Glutamatergic neuron (in vitro differentiated cells): ENCODE data around the gene TFDP2. TPM values are rescaled to one million over a fixed set of nuclear protein-coding genes. Genes with fewer than 3 reads are reported as not detected.
"Not testable (repeated sequence)": the region's sequence is repeated elsewhere in the genome, so short reads cannot be mapped to it uniquely, and the experiment has no call there.

Experiments used
- DNase-seq: peaks from one replicate; pipeline ENCODE4 v3.0.0; 2022
- H3K27ac Mint-ChIP-seq: one replicate; pipeline ENCODE4 v1.8.0; 2020; ENCODE audit warnings: mild to moderate bottlenecking, mixed read lengths, inconsistent platforms; ENCODE audit not compliant: unreplicated experiment
- H3K27me3 Mint-ChIP-seq: one replicate; pipeline ENCODE4 v1.8.0; 2020; ENCODE audit warnings: mild to moderate bottlenecking, moderate library complexity, mixed read lengths, inconsistent platforms; ENCODE audit not compliant: unreplicated experiment
- H3K36me3 Mint-ChIP-seq: one replicate; pipeline ENCODE4 v1.8.0; 2020; ENCODE audit warnings: mild to moderate bottlenecking, mixed read lengths, inconsistent platforms; ENCODE audit not compliant: unreplicated experiment
- H3K4me1 Mint-ChIP-seq: one replicate; pipeline ENCODE4 v1.8.0; 2020; ENCODE audit warnings: mild to moderate bottlenecking, low read depth, mixed read lengths, inconsistent platforms; ENCODE audit not compliant: unreplicated experiment
- H3K4me3 Mint-ChIP-seq: one replicate; pipeline ENCODE4 v1.8.0; 2020; ENCODE audit warnings: mild to moderate bottlenecking, mixed read lengths, inconsistent platforms; ENCODE audit not compliant: unreplicated experiment
- H3K9me3 Mint-ChIP-seq: one replicate; pipeline ENCODE4 v1.8.0; 2020; ENCODE audit warnings: mild to moderate bottlenecking, moderate library complexity, mixed read lengths, inconsistent platforms; ENCODE audit not compliant: unreplicated experiment
- CTCF ChIP-seq: fragments of 200-600 bp; sonication (generic); IDR thresholded peaks from one replicate; pipeline ENCODE4 v1.5.0; 2021; ENCODE audit not compliant: partially characterized antibody, unreplicated experiment
- total RNA-seq: library from RNA; stranded (reverse); fragmentation: NEBNext Ultra II Directional; extraction: Animal tissue kit (Norgen Biotek cat#: 25700); gene quantifications from one replicate; pipeline ENCODE4 v1.2.1, GENCODE V29; 2021; ENCODE audit not compliant: unreplicated experiment

Gene TFDP2
- total RNA-seq, 1 donor from 2014 or later: 91.8 TPM

DNA sequence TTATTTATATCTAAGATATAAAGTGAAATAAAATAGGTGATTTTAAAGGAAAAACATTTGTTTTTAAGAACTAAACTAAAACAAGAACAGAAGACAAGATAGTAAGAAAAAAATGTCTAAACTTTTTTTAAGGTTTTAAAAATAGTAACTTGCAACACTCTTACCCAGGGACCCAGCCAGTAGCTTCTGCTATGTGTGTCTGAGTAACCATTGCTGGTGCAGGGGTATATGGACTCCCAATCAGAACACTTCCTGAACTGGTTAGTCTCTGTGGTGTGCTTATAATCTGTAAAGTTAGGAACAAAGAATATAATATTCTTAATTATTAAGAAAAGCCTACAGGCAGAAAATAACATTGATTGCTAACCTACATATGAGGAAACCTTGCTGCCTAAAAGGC, 154.5 kb downstream of the TFDP2 start:
- Mint-ChIP-seq H3K36me3 (no peaks in the 10 kb centered on the region), H3K9me3 (no peaks in the 10 kb centered on the region)

DNA sequence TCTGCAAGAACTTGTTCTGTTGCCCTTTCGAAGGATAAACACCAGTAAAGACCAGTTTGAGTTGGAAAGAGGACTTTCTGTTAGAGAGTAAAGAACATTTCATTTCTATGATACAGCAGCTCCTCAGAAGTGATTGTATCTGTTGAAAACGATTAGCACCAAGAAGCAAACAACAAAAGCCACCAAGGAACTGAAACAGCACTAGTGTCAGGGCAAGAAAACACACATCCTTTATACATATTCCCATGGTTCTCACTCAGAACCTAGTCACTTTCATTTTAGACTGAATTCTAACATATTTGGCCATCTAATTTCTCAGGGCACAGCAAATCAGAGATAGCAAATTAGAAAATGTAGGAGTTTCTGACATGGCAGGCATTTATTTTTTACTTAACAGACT, 156.8 kb downstream of the TFDP2 start:
- Mint-ChIP-seq H3K9me3 (no peaks in the 10 kb centered on the region), H3K4me3 (no peak overlapping the region), H3K4me1 (peaks cover 2% of the 10 kb centered on the region), H3K36me3 (no peaks in the 10 kb centered on the region), H3K27ac (no peak overlapping the region), H3K27me3 (no peaks in the 10 kb centered on the region)
- no peak for TF ChIP-seq CTCF
- no peak for DNase-seq

More for the DNA sequence above, 154.5 kb downstream of the TFDP2 start:
- H3K4me3 Mint-ChIP-seq: no peak overlapping the region
- no peak overlapping the region for H3K27ac Mint-ChIP-seq
- no peak for DNase-seq
- H3K4me1 Mint-ChIP-seq: peaks cover 2% of the 10 kb centered on the region
- H3K27me3 Mint-ChIP-seq: no peaks in the 10 kb centered on the region
- TF ChIP-seq CTCF: no peak

- DNase-seq: no peak
- Mint-ChIP-seq H3K4me1 (no peaks in the 10 kb centered on the region), H3K4me3 (no peak overlapping the region), H3K27ac (no peak overlapping the region), H3K36me3 (no peaks in the 10 kb centered on the region), H3K27me3 (peaks cover 3% of the 10 kb centered on the region), H3K9me3 (peaks cover 2% of the 10 kb centered on the region)
- TF ChIP-seq CTCF: no peak
Measured at GRCh38 chr3:141986548-141987107, 162.7 kb downstream of the TFDP2 start.

DNA sequence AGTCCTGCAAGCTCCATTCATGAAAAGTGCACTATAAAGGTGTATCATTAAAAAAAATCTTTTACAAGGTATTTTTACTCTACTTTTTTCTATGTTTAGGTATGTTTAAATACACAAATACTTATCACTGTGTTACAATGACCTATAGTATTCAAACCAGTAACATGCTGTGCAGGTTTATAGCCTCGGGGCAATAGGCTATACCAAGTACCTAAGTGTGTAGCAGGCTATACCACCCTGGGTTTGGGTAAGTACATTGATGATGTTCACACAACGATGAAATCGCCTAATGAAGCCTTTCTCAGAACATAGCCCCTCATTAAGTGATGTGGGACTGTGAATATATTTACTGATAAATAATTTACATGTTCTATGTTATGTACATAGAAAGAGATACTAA, 168.3 kb downstream of the TFDP2 start:
- H3K27ac Mint-ChIP-seq: no peak overlapping the region
- H3K4me1 Mint-ChIP-seq: no peaks in the 10 kb centered on the region
- TF ChIP-seq CTCF: no peak
- H3K36me3 Mint-ChIP-seq: no peaks in the 10 kb centered on the region
- H3K4me3 Mint-ChIP-seq: no peak overlapping the region
- peaks cover 3% of the 10 kb centered on the region for H3K27me3 Mint-ChIP-seq
- no peak for DNase-seq
- no peaks in the 10 kb centered on the region for H3K9me3 Mint-ChIP-seq

- H3K4me3 Mint-ChIP-seq: no peak overlapping the region
- H3K9me3 Mint-ChIP-seq: no peaks in the 10 kb centered on the region
- H3K4me1 Mint-ChIP-seq: no peaks in the 10 kb centered on the region
- TF ChIP-seq CTCF: no peak
- H3K27ac Mint-ChIP-seq: no peak overlapping the region
- no peaks in the 10 kb centered on the region for H3K36me3 Mint-ChIP-seq
- no peaks in the 10 kb centered on the region for H3K27me3 Mint-ChIP-seq
- DNase-seq: no peak
Measured at GRCh38 chr3:141979050-141979671, 170.2 kb downstream of the TFDP2 start.

- not testable (repeated sequence) for H3K27ac Mint-ChIP-seq, H3K4me1 Mint-ChIP-seq, H3K27me3 Mint-ChIP-seq, H3K36me3 Mint-ChIP-seq, H3K9me3 Mint-ChIP-seq, DNase-seq, H3K4me3 Mint-ChIP-seq
Measured at GRCh38 chr3:141974777-141975176, 174.6 kb downstream of the TFDP2 start.
